DND-41 (cell line): ENCODE data around the gene CLASP1.

Experiments
- CTCF ChIP-seq: IDR thresholded peaks from 2 replicates; pipeline ENCODE4 v1.5.1; 2012; ENCODE audit warnings: borderline replicate concordance, low read length, moderate library complexity, mild to moderate bottlenecking; ENCODE audit not compliant: poor library complexity, severe bottlenecking; ENCODE audit errors: extremely low read depth
- EZH2 ChIP-seq: IDR thresholded peaks from 3 replicates; pipeline ENCODE4 v1.6.1; 2012; ENCODE audit warnings: borderline replicate concordance, low read depth, mild to moderate bottlenecking, moderate library complexity, low read length, inconsistent platforms; ENCODE audit not compliant: severe bottlenecking

DNA sequence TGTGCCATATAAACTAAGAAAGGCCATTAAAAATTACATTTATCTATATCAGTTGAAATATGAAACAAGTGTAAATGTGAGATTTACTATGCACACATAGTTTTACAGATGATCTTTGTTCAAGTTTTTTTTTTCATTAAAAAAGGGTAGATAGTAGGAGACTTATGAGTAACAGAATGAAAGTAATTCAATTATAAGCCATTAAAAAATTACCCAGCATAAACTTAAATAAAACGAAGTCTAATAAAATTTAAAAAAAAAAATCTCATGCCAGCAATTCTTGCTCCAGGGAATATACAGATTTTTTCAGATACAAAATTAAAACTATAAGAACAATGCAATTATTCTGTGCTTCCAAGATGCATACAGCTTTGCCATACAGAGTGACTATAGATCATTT, 236.9 kb downstream of the CLASP1 start:
- no peak for TF ChIP-seq CTCF
- TF ChIP-seq EZH2 = no peak
